Measurements from ENCODE around the gene FMO3. TPM values are rescaled to one million over a fixed set of nuclear protein-coding genes. Genes with fewer than 3 reads are reported as not detected.

FMO3 gene
- polyA plus RNA-seq, 1 donor from 2014 or later: not detected

- Histone ChIP-seq H3K27ac (ENCODE audit: low read length) (no peak overlapping the region), H3K4me3 (ENCODE audit: low read length) (no peak overlapping the region), H2AFZ (ENCODE audit: low read depth, low read length) (no peak overlapping the region), H3K9me3 (ENCODE audit: low read length) (no peaks in the 10 kb centered on the region), H4K20me1 (ENCODE audit: insufficient read depth) (no peaks in the 10 kb centered on the region), H3K9ac (ENCODE audit: low read length) (no peak overlapping the region), H3K36me3 (ENCODE audit: insufficient read depth, low read length) (no peaks in the 10 kb centered on the region), H3F3A (ENCODE audit: insufficient read depth, low read length, poor library complexity, severe bottlenecking) (no peaks in the 10 kb centered on the region), H3K79me2 (replicated peaks; ENCODE audit: insufficient read depth, low read length) (no peaks in the 10 kb centered on the region), H3K27me3 (ENCODE audit: insufficient read depth, low read depth, low read length) (no peaks in the 10 kb centered on the region), H3K9me2 (ENCODE audit: insufficient read depth, low read length) (no peaks in the 10 kb centered on the region), H3K4me2 (ENCODE audit: low read length) (no peak overlapping the region)
- TF ChIP-seq REST (IDR thresholded peaks at IDR 0.05; ENCODE audit: borderline replicate concordance): no peak
- TF ChIP-seq EZH2 (IDR thresholded peaks at IDR 0.05; ENCODE audit: borderline replicate concordance, insufficient read depth, low read length, poor library complexity, severe bottlenecking): no peak
- TF ChIP-seq CTCF (IDR thresholded peaks at IDR 0.05; ENCODE audit: poor library complexity, severe bottlenecking): no peak
- TF ChIP-seq RAD21 (conservative IDR thresholded peaks at IDR 0.05): no peak
- no peak for TF ChIP-seq POLR2AphosphoS5 (IDR thresholded peaks at IDR 0.05)
- no peak for TF ChIP-seq EP300 (conservative IDR thresholded peaks at IDR 0.05; ENCODE audit: poor library complexity, severe bottlenecking)
- no peak for TF ChIP-seq SMC3 (conservative IDR thresholded peaks at IDR 0.05; ENCODE audit: poor library complexity)
- TF ChIP-seq TAF1 (IDR thresholded peaks at IDR 0.05; ENCODE audit: low read depth): no peak
- no peak for TF ChIP-seq MXI1 (conservative IDR thresholded peaks at IDR 0.05; ENCODE audit: poor library complexity, severe bottlenecking)
Measured at GRCh38 chr1:171081763-171082201, 8.9 kb upstream of the FMO3 start.

- no peak for TF ChIP-seq TAF1 (IDR thresholded peaks at IDR 0.05; ENCODE audit: low read depth)
- TF ChIP-seq MXI1 (conservative IDR thresholded peaks at IDR 0.05; ENCODE audit: poor library complexity, severe bottlenecking): no peak
- no peak for TF ChIP-seq POLR2AphosphoS5 (IDR thresholded peaks at IDR 0.05)
- no peak for TF ChIP-seq RAD21 (conservative IDR thresholded peaks at IDR 0.05)
- no peak for TF ChIP-seq REST (IDR thresholded peaks at IDR 0.05; ENCODE audit: borderline replicate concordance)
- no peak for TF ChIP-seq EP300 (conservative IDR thresholded peaks at IDR 0.05; ENCODE audit: poor library complexity, severe bottlenecking)
- TF ChIP-seq SMC3 (conservative IDR thresholded peaks at IDR 0.05; ENCODE audit: poor library complexity): no peak
- no peak for TF ChIP-seq CTCF (IDR thresholded peaks at IDR 0.05; ENCODE audit: poor library complexity, severe bottlenecking)
- no peak overlapping the region for H3K27ac ChIP-seq (ENCODE audit: low read length)
- no peaks in the 10 kb centered on the region for H3F3A ChIP-seq (ENCODE audit: insufficient read depth, low read length, poor library complexity, severe bottlenecking)
- no peaks in the 10 kb centered on the region for H3K9me2 ChIP-seq (ENCODE audit: insufficient read depth, low read length)
- H3K9ac ChIP-seq (ENCODE audit: low read length): no peak overlapping the region
- H2AFZ ChIP-seq (ENCODE audit: low read depth, low read length): no peak overlapping the region
- no peak overlapping the region for H3K4me2 ChIP-seq (ENCODE audit: low read length)
- H4K20me1 ChIP-seq (ENCODE audit: insufficient read depth): no peaks in the 10 kb centered on the region
- no peaks in the 10 kb centered on the region for H3K27me3 ChIP-seq (ENCODE audit: insufficient read depth, low read depth, low read length)
- no peaks in the 10 kb centered on the region for H3K36me3 ChIP-seq (ENCODE audit: insufficient read depth, low read length)
- no peaks in the 10 kb centered on the region for H3K9me3 ChIP-seq (ENCODE audit: low read length)
- no peak overlapping the region for H3K4me3 ChIP-seq (ENCODE audit: low read length)
- H3K79me2 ChIP-seq (replicated peaks; ENCODE audit: insufficient read depth, low read length): no peaks in the 10 kb centered on the region
Measured at GRCh38 chr1:171082606-171083005, 8.1 kb upstream of the FMO3 start.
